GM18517 (cell line): Measurements from ENCODE around the gene GLRX3.

Experiments
- ATAC-seq: cut with Tn5 transposase; IDR thresholded peaks from one replicate; pipeline ENCODE4 v1.9.1; 2021; ENCODE audit warnings: mild to moderate bottlenecking, moderate library complexity; ENCODE audit not compliant: unreplicated experiment

The GLRX3 gene

GRCh38 chr10:130203626-130204025 is 67.4 kb downstream of the GLRX3 start:
- ATAC-seq, result no peak

DNA sequence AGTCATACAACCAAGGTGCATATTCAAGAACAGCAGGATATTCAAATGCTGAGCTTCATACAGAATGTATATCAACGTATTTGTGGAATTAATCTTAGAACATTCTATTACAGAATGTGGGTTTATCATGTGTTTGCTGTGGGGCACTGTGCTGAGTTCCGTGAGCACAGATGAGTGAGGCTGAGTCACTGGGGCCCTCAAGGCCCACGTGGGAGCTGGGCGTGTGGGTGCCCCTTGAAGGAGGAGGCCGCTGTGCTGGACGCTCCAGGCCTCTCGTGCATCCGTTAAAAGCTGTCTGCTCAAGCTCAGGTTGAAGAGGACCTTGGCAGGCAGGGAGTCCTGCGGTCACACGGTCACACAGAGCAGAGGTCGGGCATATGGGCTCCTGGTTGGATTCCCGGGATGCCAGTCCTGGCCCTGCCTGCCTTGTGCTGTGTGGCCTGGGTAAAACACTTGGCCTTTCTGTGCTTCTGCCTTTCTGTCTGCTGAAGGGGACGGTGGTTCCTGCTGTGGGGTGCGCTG is 70.1 kb downstream of the GLRX3 start:
- no peak for ATAC-seq

DNA sequence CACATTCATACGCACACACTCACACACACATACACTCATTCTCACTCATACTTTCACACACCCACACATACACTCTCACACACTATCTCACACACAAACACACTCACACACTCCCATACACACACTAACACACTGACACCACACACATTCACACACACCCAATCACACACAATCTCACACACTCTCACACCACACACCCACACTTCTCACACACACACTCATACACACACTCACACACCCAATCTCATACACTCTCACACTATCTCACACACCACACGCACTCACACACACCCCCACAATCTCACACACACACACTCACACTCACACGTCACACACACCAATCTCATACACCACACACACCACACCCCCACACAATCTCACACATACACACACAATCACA is 71.0 kb downstream of the GLRX3 start:
- no peak for ATAC-seq

GRCh38 chr10:130208807-130209206 is 72.6 kb downstream of the GLRX3 start:
- no peak for ATAC-seq

DNA sequence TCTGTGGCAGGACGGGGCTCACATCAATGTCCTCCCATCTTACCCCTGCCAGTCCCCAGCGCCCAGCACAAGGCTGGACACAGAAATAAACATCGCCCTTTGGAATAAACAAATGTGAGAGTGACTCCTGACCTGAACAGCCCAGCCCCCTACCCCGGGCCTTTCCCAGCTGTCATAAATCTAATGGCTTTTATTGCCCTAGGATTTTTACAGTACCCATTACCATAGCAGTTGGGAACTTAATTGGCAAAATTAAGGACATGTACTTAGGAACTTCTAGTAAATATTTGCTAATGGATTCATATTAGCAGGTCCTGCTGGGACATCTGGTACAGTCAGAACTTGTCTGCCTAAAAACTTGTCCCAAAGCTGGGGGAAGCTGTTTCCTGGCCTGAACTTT is 76.6 kb downstream of the GLRX3 start:
- no peak for ATAC-seq

DNA sequence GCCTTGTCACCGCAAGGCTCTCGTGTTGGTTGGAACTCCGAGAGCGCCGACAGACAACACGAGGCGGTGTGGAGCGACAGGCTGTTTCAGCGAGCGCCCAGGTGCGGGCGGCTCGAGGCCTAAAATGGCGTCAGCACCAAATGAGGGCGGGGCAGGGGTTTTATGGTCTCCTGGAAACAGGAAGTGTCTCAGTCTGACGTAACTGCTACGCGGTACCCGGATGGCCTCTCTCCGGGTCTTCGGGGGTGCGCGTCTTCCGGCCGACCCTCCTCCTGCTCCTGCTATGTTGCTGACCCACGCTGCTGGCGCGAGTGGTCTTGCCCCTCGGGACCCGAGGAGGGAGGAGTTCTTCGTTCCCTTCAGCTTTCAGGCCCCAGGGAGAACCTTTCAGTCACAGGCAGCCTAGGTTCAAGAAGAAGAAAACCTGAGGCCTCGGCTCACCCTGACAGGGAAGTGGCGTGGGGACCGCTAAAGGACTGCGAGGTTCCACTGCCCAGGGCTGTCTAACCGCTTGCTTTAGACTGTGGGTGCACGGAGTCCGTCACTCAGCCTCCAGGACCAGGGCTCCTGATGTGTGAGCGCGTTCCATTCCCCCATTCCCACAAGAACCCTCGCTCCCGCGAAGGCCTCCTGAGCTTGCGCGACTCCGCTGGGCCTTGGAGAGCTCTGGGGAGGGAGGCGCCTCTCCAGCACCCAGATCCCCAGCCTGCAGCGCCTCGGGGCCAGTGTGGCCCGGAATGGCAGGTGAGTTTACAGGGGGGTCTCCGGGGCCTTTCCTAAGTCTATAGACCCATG is 77.3 kb downstream of the GLRX3 start:
- ATAC-seq, result no peak

- no peak for ATAC-seq
Measured at GRCh38 chr10:130214431-130214830, 78.2 kb downstream of the GLRX3 start.

DNA sequence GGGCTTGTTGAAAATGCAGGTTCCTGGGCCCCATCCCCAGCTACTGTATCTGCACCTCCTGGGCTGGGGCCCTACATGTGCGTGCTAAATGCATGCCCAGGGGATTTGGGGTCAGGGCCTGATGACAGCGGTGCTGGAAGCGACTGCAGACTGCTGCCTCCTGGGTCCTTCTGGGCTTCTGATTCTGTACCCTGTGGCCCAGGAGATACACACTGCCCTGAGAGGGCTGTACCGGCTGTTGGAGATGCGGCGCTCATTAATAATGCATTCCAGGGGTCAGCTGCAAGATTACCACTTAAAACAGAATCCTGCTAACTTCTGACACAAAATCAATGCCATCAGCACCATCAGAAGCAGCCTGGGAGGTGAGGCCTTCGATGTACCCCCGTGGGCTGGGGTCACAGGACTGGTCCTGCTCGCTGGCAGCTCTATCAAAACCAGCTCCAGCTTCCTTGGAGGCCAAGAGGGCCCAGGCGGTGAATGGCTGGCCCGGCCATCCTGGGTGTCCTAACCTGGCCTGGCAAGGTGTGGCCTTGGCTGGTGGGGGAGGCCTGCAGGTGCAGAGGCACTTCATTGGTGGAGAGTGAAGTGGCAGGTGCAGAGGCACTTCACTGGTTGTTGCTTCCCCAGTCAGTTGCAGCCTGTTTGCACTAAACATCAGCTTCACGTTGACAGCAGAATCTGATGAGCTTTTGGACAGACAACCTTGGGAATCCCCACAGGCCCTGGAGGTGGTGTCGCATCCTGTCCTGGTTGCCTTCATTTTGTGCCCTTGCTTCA is 79.2 kb downstream of the GLRX3 start:
- ATAC-seq, result no peak

DNA sequence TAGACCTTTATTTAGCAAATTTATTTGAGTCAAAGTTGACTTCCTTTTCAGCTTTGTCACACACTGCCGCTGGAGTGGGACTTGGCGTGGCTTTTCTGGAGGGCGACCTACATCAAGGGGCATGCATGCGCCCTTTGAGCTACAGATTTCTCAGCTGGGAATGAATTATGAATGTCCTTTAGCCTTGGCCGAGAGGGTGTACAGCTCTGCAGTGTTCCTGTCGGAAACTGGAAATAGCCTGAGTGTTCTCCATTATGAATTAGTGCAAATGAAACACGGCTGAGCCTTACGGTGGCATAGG is 79.7 kb downstream of the GLRX3 start:
- ATAC-seq, result no peak

DNA sequence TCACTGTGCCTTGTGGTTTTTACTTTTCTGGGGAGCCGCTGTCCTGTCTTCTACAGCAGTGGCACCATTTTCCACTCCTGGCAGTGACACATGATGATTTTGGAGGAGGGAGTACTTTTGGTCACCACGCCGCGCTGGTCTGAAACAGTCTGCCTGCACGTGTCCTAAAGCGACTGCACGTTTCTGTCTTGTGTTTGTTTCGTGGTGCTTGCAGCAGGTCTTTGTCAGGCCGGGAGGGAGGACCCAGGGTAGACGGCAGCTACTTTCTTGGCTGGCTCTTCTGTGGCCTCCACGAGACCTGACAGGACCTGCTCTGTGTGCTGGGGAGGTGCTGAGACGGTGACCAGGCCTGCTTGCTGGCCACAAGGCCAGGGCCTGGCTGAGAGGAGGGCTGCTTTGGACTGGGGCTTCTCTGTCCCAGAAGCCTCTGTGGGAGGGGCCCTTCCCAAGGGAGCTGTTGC is 82.0 kb downstream of the GLRX3 start:
- no peak for ATAC-seq

GRCh38 chr10:130218936-130219335 is 82.7 kb downstream of the GLRX3 start:
- no peak for ATAC-seq

DNA sequence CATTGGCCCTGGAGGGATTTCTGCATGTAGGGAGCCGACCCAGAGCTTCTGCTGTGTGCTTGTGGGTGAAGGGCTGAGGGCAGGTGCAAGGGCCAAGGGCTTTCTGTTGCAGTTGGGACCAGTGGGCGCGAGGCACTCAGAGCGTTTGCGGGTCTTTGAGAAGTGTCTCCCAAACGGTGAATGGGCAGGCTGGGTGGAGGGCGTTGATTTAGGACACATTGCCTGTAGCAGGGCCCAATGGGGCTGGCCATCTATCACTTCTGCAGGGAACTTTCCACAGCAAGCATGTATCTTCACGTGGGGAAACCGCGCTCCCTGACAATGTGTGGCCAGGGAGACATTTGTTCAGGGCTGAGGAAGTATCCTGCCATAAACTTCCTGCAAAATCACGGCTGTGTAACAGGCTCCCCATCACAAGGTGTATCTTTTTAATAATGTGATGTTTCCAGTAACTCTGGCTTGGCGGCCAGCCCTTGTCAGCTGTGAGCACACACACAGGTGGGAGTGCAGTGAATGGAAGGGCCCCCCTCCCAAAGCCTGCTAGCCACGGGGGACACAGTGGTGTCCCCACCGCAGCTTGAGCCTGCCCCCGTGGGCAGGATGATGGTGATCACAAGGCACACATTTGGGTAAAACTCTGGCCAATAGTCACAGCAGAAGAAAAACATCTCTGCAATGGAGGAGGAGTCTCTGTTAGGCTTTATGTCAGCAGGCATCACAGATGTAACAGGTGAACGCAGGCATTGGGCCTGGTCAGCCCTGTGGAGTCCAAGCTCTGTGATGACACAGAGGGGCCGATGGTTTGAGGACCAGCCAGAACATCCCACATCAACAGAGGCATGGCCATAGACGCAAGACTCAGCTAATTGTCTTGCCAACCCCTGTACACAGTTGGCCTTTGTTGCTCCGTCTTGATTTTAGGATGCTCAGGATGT is 84.3 kb downstream of the GLRX3 start:
- ATAC-seq, result no peak

- ATAC-seq, result no peak
Measured at GRCh38 chr10:130221456-130222375, 85.5 kb downstream of the GLRX3 start.

- ATAC-seq, result no peak
Measured at GRCh38 chr10:130222381-130222780, 86.2 kb downstream of the GLRX3 start.

DNA sequence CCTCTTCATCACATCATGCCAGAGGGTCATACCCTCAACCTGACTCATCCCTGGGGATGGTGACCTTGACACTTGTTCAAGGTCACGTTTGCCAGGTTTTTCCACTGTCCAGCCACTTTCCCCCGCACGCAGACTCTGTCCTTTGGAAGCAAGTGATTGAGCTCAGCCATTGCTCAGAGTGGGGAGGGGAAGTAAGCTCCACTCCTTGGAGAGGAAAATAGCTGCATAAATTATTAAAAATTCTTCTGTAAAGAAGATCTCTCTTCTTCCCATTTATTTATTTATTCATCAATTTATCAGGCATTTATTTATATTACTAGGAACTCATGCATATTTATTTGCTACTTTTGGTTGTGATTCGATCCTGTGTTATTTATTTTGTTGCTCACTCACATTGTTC is 88.0 kb downstream of the GLRX3 start:
- ATAC-seq, result no peak

- no peak for ATAC-seq
Measured at GRCh38 chr10:130226012-130226411, 89.8 kb downstream of the GLRX3 start.

GRCh38 chr10:130227883-130228282 is 91.7 kb downstream of the GLRX3 start:
- ATAC-seq, result no peak
